SHP77 (cell line): ENCODE results near the gene SMIM35.
A peak's percentile ranks its signal among the peaks of the same experiment; 100 is the strongest.

ENCODE experiments used
- DNase-seq, 2 experiments: peaks; one replicate each; lab custom pipeline; 2025; lab: John Stamatoyannopoulos, UW

The SMIM35 gene

DNA sequence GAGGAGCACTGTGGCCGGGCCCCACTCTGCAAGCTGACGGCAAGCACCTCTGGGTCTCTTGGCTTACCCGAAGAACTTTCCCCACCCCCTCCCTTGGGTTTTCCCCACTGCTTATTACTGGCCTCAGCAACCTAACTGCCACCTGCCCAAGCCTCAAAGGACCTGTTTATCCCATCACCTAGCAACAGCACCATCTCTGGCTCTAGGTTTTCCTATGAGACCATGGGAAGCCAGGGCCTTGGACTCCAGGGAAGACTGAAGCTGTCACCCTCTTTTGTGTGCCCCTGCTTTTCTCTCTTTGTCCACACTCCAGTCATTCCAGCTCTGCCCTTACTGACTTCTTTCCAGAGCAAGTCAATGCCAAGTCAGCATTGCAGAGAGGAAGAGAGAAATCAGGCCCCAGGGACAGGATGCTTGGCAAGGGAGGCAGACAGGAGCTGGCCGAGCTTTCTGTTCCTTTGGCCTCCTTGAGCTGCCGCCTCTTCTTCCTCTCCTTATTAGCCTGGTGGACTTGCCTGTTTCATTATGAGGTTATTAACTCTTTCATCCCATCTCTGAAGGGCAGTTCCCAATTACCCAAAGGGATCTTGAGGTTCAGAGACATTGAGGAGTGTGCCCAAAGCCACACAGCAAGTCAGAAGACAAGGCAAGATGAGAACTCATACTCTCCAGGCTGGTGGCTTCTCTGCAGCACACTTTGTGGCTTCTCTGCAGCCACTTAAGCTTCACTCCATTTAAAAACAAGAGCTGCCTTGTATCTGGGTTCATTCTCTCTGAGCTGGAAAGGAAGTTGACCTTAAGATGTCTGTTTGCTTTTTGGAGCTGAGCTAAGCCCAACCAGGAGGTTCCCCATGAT, at the start of gene SMIM35:
SMIM35 (minus strand) TSS at position 51 of the 856 bp plus-strand sequence. CDS start 206 bp downstream, outside the sequence.
- no peak for DNase-seq

DNA sequence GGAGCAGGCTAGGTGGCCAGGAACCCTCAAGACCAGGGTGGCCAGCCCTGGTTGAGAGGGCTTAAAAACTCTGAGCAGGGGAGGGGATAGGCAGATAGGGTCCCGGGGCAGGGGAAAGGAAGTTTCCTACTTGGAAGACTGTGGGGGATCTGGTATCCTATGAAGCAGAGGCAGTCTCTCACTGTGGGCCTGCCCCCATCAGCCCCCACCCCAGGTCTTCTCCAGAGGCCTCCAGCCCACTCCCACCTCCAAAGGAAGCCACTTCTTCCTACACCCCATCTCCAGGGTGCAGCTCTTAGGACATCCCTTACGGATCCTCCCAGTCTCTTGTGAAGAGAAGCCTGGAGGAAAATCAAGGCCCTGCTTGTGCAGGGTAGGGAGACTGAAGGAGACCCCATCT, 49.6 kb upstream of the SMIM35 start:
- no peak for DNase-seq

DNA sequence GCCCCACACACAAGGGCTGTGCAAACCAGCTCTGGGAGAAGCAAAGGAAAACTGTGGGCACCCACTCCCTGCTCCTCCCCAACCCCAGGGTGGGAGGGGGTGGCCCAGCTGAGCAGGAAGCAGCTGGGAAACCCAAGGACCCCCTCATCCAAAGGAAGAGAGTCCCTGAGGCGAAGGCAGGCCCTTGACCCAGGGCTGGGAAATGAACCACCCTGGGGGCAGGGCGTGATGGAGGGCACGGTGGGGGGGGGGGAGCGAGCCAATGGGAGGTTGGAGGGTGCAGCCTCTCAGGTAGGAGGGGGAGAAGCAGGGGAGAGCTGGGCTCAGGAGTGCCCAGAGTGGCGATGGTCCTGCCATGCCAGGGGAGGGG, 49.0 kb upstream of the SMIM35 start:
- no peak for DNase-seq

DNA sequence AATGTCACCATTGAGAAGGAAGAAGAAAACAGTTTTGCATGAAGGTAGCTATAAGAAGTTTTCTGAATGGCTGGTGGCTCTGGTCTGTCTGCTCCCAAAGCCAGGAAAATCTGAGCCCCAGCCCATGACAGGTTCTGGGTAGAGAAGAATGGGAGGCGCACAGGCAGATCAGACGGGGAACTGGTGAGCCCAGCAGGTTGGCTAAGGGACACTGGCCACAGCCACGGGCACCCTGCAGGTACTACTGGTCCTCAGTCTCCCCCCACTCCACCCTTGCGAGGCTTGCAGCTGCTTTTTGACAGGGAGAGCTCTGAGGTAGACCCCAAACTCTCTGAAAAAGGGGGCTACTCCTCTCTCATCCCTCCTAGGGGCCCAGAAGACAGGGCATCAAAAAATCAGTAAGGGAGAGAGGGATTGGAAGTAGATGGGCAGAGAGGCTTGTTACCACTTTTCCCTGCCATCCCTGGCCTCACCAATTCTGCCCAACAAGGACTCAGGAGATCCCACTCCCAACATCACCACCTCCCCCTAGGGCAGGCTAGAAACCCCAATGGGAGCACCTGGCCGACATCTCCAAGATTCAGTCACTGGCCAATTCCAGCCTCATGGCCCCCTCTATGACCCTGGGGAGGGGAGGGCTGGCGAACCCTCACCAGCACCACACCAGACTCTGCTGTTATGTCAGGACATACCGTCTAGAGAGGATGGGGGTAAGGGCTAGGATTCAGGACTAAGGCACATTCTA, 48.5 kb upstream of the SMIM35 start:
- no peak for DNase-seq

DNA sequence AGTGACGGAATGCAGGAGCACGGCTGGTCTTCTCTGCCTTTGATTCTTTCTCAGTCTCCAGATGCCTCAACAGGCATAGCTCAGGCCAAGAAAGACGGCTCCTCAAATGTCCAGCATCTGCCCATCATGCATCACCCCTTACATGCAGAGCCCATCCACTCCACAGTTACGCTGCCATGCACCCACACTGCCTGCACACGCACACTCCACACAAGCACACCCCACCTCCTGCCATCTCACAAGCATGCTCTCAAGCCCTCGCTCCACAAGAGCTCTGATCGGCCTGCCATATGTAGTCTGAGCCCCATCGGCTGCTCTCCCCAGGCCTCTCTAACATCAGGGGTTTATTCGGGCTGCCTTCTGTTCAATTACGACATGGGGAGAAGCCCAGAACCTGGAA, 47.1 kb upstream of the SMIM35 start:
- no peak for DNase-seq

DNA sequence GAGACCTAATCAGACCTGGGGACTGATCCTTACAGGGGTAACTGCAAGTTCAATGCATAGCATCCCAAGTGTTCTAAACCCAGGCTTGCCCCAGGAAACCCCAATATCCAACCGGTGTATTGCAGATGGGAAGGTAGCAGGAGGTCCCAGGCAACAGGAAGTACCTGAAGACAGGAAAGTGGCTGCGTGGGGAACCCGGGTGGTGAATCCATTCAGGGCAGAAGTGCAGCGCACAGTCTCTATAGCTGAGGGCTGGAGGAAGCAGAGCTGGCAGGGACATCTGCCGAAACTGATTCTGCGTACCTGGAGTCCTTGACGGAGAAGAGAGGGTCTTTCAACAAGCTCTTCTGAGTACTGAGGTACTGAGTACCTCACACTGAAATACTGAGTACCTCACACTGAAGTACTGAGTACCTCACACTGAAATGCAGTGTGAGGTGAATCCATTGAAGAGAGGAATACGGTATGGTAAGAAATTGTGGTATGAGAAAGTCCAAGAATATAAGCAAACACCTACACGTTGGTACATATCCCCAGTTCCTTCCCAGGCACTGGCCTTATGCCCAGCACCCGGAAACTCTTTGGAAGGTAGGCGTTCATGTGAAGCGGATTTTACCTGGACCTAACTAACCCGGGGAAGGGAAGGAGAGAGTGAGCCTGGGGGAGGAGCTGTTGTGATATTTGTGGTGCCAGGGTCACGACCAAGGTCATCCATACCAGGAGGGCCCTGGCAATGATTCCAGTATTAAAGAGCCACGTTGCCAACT, 45.8 kb upstream of the SMIM35 start:
- DNase-seq, result no peak

DNA sequence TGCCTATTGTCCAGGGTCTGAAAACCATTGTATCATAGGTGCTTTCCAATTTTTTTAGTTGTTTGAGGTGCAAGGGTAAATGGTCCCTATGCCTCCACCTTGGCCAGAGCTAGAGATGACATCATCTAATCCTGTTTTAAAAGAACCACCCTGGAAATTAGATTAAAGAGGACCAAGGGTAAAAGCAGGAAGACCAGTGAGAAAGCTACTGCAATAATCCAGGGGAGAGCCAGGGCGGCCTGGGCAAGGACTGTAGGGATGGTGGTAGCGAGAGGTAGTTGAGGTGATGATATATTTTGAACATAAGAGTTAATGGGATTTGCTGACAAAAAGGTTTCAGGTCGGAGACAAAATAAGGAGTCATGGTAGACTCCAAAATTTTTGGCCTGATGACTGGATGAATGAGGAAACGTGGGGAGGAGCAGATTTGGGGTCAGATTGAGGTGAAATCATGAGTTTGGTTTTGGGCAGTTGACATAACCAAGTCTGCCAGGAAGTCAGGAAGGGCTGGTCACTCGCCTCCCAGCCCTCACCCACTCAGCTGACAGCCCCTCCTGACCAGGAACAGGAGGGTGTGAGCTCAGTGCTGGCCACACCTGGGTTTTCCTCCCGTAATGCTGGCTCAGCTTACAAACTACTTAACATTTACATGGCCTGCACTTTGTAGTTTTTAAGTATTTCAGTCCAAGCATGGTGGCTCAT, 42.9 kb upstream of the SMIM35 start:
- DNase-seq, result no peak

DNA sequence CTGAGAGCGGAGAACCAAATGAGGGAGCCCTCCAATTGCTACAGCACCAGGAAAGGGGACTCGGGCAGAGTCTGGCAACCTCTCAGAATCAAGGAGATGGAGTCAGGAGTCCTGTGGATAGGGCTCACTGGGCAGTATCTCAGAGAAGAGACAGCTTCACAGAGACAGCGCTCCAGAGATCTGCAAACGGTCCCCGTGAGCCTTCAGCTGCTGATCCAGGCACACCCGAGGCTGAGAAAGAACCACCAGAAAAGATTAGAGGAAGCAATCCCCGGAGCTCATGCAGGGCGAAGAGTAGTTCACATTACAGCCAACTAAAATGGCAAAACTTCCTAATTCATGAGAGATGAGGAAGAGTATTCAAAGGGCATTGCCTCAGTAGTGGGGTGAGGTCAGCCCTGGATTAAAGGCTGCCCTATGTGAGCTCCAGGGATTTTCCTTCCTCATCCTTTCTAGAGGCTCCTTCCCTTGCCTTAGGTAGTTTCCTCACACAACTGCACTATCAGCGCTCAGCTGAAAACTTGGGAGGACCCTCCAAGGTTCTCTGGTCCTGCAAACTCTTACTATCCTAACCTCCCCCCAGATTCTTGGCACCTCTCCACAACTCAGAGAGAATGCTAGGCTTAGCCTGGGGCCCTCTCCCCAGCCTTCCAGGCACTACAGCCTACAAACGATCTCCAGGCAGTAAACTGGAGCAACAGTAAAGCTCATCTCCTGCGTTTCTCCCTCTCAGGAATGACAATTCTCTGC, 42.1 kb upstream of the SMIM35 start:
- DNase-seq, result no peak

DNA sequence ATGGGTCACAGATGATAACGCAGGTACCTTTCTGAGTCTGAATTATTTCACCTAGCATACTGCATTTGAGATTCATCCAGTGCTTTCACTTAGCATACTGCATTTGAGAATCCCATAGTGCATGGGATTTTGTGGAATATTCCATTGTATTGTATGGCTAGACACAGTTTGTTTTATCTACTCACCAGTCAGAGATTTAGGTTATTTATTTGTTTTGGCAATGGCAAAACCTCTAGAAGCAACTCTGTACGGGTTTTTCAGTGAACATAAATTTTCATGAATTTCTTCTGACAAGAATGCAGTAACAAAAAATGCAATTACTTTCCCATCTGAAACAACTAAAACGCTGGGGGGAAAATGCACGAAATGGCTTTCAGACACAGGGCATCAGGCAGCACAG, 41.5 kb upstream of the SMIM35 start:
- DNase-seq, result no peak

DNA sequence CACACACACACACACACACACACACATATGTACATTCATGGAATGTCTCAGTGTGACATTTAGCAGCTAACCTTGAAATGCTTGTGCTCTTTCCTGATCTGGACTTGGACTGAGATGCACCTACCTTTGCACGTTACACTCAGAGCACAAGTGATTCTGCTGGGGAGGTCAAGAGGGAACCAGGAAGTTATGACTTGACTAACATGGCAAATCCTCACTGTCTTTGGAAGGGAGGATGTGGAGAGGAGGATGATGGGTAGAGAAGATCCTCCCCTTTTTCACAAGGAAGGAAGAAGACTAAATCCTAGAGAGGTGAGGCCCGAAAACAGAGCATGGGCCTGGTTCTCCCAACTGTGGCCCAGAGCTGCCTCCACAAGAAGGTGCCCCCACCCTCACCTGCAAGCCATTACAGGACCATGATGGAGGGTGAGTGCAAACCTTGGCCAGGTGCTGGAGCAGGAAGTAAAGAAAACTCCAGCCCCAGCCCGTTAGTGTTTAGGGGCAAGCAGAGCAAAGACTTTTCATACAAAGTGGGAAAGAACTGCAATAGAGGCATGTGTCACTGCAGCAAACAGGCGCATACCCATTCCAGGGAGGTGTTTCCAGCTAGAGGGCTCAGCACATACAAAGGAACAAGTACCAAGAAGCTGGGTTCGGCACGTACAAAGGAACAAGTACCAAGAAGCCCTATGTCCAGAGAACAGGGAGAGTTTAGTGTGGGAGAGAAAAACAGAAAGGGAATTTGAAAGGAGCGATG, 39.5 kb upstream of the SMIM35 start:
- DNase-seq, result peak; percentile 12 to 14

DNA sequence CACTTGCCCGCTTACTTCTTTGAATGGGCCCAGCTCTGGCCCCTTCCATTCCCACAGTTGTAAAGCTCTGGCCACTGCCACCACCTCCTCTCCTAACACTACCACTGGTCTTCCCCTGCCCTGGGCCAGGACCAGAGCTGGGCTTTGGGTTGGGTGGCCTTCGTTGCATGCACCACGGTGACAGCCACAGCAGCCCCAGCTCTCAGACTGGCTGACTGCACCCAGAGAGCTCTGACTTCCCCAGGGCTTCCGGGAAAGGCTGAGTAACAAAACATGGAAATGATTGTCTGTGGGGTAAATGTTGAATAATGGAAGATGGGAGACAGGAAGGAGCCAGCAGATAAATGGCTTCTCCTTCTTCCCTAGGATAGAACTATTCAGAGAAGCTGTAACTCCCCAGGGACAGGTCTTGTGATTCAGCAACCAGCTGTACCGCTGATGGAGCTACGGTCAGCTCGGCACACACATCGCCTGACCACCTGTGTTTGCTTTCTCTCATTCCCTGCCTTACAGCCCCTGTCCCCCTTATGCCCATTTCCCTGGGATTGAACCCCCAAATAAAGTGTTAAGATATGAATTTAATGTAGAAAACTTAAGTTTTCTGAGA, 38.3 kb upstream of the SMIM35 start:
- no peak for DNase-seq

DNA sequence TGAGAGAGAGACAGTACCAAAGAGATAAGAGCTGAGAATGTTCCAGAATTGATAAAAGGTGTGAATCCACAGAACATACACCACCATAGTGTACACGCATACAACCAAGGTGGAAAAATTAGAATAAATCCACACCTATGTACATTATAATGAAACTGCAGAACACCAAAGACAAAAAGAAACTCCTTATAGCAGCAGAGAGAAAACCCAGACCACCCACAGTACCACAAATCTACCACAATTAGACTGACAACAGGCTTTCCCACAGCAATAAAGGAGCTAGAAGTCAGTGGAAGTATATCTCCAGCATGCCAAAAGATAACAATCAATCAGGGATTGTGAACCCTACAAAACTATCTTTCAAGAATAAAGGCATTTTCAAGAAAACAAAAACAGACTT, 34.0 kb upstream of the SMIM35 start:
- DNase-seq, result no peak

DNA sequence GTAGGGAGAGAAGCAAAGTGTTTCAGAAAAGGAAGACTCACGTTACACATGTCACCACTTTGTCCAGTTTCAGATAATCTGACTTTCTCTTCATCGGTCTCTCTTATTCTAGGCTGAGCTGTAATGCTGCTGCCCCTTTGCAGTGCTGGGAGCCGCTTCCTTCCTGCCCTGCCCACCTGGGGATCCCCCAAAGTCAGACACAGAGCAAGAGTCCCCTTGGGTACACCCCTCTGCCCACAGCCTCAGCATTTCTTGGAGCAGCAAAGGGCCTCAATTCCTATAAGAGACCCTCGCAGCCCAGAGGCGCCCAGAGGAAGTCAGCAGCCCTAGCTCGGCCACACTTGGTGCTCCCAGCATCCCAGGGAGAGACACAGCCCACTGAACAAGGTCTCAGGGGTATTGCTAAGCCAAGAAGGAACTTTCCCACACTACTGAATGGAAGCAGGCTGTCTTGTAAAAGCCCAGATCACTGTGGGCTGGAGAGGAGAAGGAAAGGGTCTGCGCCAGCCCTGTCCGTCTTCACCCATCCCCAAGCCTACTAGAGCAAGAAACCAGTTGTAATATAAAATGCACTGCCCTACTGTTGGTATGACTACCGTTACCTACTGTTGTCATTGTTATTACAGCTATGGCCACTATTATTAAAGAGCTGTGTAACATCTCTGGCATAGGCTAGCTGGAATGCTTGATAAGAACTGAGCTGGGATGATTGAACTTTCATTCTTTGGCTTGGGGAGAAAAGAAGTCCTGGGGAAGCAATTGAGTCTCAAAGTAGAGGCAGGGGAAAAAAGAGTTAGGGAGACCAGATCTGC, 31.2 kb upstream of the SMIM35 start:
- no peak for DNase-seq

DNA sequence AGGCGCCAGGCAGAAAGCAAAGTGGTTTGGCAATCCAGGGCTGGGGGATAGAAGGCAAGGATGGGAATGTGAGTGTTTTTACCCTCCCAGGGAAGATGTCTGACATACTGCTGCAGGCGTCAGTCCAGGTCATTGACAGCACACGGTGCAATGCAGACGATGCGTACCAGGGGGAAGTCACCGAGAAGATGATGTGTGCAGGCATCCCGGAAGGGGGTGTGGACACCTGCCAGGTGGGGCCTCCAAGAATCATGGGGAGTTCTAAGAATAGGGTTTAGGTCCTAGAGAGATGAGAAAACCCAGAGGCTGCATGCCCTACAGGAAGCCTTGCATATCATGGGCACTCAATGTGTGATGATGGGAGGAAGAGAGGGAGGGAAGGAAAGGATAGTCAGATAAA, 28.3 kb upstream of the SMIM35 start:
- no peak for DNase-seq

DNA sequence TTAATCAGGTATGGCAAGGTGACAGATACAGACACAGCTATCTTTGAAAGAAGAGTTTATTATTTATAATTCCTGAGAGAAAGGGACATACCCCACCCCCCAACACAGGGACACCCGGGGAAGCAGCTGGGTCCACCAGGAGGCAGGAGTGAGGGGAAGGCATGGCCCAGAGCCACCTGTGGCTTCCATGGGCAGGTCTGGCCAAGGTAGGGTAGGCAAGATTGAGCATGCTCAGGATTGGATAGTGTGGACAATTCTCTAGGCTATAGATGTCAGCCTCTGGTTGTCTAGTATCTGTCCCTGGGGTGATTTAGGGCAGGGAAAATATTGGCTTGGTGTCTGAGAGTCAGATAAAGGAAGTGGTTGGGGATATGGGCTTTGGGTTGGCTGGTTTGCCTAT, 27.5 kb upstream of the SMIM35 start:
- DNase-seq, result no peak

DNA sequence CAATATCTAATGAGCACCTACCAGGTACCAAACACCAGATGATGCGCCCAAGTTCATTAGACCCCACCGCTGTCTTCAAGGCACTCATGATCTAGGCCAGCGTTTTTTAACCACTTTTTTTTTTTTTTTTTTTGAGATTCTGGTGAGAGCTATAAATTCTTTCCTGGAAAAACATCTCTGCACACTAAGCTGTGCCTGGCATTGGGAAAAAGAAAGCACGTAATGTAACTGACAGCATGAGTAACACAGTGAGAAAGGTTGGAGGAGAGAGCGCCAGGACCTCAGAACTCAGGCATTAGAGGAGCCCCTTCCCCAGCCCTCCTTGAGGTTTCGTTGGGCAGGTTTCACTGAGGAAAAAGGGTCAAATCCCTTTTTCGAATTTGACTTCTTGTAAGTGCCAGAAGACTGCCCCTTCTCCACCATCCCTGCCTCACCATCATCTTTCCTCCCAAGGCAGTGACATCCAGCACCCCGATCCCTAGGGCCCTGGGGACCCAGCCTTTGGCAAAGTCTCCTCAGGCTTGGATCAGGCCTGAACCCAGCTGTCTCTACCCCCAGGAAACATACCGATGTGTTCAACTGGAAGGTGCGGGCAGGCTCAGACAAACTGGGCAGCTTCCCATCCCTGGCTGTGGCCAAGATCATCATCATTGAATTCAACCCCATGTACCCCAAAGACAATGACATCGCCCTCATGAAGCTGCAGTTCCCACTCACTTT, 26.1 kb upstream of the SMIM35 start:
- no peak for DNase-seq

DNA sequence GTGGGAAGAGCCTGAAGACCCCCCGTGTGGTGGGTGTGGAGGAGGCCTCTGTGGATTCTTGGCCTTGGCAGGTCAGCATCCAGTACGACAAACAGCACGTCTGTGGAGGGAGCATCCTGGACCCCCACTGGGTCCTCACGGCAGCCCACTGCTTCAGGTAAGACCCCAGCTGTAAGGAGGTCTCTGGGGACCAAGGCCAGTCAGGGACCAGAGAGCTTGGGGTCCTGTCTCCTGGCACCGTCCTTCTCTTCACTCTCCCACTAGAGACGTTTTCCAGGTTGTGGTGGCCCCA, 24.9 kb upstream of the SMIM35 start:
- DNase-seq, result no peak

DNA sequence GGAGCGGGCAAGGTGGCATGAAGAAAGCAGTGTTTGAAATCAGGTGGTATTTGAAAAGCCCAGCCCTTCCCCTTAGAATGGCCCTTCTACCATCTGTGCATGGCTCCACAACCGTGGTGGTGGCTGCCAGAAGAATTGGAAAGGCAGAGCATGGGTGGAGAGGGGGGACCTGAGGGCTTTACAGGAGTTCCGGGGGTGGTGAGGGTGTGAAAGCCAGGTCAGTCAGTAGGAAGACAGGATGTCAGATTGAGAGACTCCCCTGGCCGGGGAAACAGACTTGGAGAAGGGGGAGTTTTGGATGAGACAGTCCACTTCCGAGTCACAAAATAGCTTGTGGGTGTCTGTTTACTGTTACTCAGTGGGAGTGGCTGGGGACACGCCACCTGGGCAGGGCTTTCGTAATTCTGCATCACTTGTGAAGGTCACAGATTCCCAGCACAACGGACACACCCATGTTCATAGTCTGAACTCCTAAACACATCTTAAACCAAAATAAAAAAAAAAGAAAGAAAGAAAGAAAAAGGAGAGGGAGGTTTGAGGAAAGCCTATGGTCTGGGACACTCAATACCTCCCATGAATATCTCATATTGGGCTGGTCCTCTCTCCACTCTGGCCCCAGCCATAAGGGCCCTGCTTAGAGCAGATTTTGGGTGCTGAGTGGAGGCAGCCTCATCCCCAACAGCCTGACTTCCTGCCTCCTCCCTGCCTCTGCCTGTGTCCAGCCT, 24.4 kb upstream of the SMIM35 start:
- no peak for DNase-seq
